GM20000 (cell line): ENCODE results near the gene MARVELD2.
"Not testable (repeated sequence)": the region's sequence is repeated elsewhere in the genome, so short reads cannot be mapped to it uniquely, and the experiment has no call there.

Source experiments
- DNase-seq: peaks from one replicate; pipeline ENCODE4 v3.0.0; 2012; ENCODE audit warnings: low spot score
- CTCF ChIP-seq: IDR thresholded peaks from 2 replicates; pipeline ENCODE4 v1.5.1; 2012; ENCODE audit warnings: mild to moderate bottlenecking, control low read depth; ENCODE audit errors: extremely low read depth, missing control alignments

Gene MARVELD2

GRCh38 chr5:69454460-69455249 is 39.7 kb downstream of the MARVELD2 start:
- no peak for DNase-seq
- no peak for TF ChIP-seq CTCF

- DNase-seq: not testable (repeated sequence)
Measured at GRCh38 chr5:69455428-69455988, 40.6 kb downstream of the MARVELD2 start.

- DNase-seq: no peak
- no peak for TF ChIP-seq CTCF
Measured at GRCh38 chr5:69462170-69462569, 47.3 kb downstream of the MARVELD2 start.

GRCh38 chr5:69466375-69466774 is 51.5 kb downstream of the MARVELD2 start:
- DNase-seq: not testable (repeated sequence)

- peak; percentile 77 for DNase-seq
- no peak for TF ChIP-seq CTCF
Measured at GRCh38 chr5:69467442-69468225, 52.7 kb downstream of the MARVELD2 start.

GRCh38 chr5:69468631-69469030 is 53.7 kb downstream of the MARVELD2 start:
- no peak for DNase-seq
- TF ChIP-seq CTCF: no peak

- not testable (repeated sequence) for DNase-seq
Measured at GRCh38 chr5:69471516-69471915, 56.6 kb downstream of the MARVELD2 start.

- DNase-seq: not testable (repeated sequence)
Measured at GRCh38 chr5:69472535-69473143, 57.7 kb downstream of the MARVELD2 start.

- no peak for DNase-seq
- no peak for TF ChIP-seq CTCF
Measured at GRCh38 chr5:69477170-69477569, 62.3 kb downstream of the MARVELD2 start.

GRCh38 chr5:69478296-69478695 is 63.4 kb downstream of the MARVELD2 start:
- DNase-seq: not testable (repeated sequence)
